HG03108 (cell line): ENCODE measurements around the gene CLRN3.

Experiments
- ATAC-seq: cut with Tn5 transposase; IDR thresholded peaks from one replicate; pipeline ENCODE4 v1.9.1; 2021; ENCODE audit warnings: moderate library complexity; ENCODE audit not compliant: unreplicated experiment

Gene CLRN3

GRCh38 chr10:127849224-127849623 lies 43.5 kb downstream of the CLRN3 start:
- no peak for ATAC-seq

DNA sequence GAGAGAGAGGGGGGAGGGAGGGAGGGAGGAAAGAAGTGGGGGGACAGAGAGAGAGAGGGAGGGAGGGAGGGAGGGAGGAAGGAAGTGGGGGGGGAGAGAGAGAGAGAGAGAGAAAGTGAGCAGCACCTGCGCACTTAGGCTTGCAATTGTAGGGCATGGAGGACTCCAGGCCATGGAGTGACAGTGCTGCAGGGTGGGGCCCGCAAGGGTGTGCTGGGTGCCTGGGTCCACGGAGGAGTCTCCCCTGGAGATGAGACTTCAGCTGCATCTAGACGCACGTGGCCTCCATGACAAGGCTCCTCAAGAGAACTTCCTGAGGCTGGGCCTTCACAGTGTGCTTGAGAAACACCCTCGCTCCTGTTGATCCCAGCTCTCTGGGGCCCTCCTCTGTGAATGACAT lies 44.5 kb downstream of the CLRN3 start:
- ATAC-seq: no peak

DNA sequence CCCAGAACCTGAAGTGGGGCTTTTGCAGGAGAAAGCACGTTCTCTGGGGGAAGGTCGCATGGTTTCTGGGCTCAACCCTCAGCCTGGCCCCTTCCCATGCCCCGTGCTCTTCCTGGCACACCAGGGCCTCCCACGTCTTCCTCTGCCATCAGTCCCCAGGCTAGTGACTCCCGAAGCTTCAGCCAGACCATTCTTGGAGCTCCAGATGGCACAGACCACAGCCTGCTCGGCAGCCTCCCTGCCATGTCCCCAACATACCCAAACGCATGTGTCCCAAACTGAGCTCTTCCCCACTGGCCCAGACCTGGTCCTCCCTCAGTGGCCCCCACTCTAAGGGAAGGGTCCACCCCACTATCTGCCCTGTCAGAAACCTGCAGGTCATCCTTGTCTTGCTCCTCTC lies 47.0 kb downstream of the CLRN3 start:
- ATAC-seq: no peak

DNA sequence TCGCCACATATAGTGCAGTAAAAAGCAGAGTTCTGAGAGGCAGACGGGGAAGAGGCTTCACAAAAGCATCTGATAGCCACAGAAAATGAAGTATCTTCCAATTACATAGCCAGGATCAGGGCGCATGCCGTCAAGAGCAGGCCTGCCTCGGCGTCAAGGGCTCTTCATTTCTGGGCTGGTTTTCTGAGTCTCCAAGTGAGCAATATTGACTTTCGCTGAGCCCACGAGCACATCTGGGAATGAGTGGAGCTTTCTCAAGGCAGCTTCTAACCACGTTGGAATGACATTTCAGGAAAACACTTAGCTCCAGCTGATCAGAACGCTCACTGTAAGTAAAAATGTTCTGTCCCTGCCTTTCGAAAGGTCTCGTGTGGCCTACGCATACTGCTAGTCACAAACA lies 51.9 kb downstream of the CLRN3 start:
- ATAC-seq: no peak

DNA sequence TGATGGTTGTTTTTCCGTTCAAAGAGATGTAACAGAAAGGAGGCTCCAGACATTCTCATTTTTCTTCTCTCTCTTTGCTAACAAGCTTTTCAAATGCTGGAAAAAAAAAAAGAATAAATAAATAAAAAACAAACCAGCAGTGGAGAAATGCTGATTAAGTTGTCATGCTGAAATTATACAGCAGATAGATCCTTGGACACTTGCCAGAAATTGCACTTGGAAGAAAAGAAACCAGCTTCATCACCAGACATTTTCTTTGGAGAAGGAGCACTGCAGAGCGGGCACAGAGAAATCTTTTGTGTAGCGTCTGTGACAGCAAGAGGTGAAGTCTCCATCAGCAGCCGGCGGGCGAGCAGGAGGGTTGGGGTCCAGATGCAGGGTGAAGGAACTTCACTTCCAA lies 55.8 kb downstream of the CLRN3 start:
- no peak for ATAC-seq

GRCh38 chr10:127836176-127836575 lies 56.6 kb downstream of the CLRN3 start:
- ATAC-seq: no peak

DNA sequence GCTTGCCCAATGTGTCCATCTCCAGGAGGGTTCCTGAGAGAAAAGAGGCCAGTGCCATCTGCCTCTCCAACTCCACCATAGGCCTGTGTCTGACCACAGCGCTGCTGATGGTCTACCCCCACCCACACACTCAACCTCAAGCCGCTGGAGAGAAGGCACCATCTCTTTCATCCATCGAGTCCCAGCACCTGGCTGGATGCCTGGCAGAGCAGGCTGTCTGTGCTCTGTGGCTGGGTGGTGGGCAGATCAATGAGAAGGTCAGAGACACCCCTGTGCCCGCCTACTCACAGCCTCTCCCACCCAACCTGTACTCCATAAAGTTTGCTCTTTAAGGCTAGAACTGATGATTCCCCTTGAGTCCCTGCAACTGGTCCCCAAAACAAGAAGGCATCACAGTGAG lies 58.0 kb downstream of the CLRN3 start:
- ATAC-seq: no peak

GRCh38 chr10:127834221-127834620 lies 58.5 kb downstream of the CLRN3 start:
- no peak for ATAC-seq

DNA sequence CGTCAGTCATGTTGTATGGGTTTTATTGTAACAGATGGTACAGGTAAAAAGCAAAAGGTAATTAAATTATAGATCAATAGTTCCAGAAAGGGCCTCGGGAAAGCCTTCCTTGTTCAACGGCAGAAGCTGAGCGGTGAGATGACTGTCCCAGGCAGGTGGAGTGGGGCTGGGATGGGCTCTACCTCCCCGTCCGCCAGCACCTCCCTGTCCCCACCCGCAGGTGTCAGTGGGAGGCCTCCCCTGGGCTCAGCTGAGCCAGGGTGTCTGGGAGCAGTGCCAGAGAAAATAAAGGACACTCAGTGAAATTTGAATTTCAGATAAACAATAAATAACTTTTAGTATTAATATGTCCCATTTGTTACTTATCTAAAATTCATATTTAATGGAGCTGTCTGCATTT lies 58.9 kb downstream of the CLRN3 start:
- no peak for ATAC-seq

DNA sequence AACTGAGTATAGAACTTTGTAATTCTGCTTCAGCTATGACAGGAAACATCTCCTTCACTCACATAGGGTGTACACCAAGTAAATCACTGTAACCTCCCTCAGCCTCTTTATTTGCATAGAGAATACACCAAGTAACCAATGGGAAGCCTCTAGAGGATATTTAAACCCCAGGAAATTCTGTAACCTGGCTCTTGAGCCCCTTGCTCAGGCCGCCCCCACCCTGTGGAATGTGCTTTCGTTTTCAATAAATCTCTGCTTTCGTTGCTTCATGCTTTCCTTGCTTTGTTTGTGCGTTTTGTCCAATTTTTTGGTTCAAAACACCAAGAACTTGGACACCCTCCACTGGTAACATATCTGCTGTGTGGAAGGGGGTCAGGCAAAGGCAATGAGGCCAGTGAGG lies 60.2 kb downstream of the CLRN3 start:
- no peak for ATAC-seq

GRCh38 chr10:127830414-127830813 lies 62.3 kb downstream of the CLRN3 start:
- no peak for ATAC-seq
